Stimulated activated CD8-positive, alpha-beta memory T cell treated with anti-CD3 and anti-CD28 coated beads, Interleukin-15, amount 100 ng/mL, for 1 hour (primary cell): ENCODE measurements around the gene FRMD4B.
"Not testable (repeated sequence)": the region's sequence is repeated elsewhere in the genome, so short reads cannot be mapped to it uniquely, and the experiment has no call there.

Experiments
- DNase-seq: peaks from one replicate; pipeline ENCODE4 v3.0.0-alpha.2; 2020; ENCODE audit warnings: low read depth

The FRMD4B gene

DNA sequence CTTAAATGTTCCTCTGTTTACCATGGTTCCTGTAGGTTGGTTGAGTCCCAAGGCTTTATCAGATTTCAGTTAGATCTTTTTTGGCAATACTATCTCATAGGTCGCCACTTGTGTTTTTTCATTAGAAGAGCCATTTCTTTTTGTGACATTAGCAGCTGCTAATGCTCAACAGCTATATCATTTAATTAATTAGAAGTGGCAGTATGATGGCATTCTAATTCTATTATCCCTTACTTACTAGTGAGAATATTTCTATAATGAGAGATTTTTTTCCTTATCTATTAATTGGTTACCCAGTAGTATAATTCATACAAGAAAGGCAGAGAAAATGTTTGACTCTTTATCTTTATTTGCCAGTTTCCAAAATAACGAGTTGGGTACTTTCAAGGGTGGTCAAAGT, 25.2 kb downstream of the FRMD4B start:
- DNase-seq, result no peak

DNA sequence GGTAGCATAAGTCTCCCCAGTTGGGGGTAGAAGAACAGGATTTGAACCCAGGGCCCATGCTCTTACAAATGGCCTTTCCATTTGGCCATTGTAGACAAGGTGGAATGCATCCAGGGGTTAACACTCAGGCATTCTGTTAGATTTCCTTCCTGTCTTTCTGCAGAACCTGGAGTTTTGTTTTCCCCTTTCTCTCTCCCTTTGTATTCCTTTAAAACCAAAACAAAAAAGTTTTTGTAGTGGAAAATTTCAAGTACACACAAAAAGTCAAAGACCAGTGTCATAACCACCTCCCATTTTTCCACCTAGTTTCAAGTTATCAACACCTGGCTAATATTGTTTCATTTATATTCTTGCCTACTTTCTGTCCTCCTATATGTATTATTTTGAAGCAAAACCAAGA, 26.0 kb downstream of the FRMD4B start:
- no peak for DNase-seq

DNA sequence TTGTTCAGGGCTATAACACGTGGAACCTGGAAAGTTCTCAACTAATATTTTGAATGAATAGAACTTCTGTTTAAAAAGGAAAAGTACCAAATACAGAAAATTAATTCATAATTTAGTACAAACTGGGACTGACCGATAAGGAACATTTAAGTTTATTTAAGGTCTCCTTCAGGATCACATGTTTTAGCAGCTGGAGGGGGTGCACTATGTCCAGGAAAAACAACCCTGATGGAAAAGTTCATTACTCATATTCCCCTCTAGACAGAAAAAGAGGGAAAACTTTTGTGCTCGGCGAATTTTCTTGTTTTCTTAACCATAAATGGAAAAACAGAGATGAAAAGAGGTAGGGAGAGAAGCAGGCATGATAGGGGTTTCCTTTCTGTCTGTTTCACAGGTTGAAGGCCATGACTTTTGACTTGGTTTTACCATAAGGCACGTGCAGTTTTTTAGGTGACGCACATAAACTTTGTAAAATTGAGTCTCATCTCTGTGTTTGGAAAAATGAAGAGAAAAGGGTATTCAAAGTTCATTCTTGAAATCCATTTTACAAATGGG, 26.5 kb downstream of the FRMD4B start:
- DNase-seq, result no peak

DNA sequence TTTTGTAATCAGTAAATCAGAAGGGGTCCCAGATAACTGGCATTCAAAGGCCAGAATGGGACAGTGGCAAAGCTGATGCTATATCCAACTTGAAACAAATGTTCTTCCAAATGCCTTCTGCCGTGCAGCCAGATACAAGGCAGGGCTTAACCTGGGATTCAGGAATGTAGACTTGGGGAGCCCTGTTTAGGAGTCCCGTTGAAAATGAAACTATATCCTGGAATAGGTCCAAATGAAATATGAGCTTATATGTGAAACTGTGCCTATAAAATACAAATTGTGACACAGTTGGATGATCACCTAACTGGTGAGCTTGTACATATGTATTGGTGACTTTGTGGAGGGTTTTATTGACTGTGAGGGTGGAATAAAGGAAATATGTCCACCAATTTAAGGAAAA, 28.7 kb downstream of the FRMD4B start:
- DNase-seq, result no peak

DNA sequence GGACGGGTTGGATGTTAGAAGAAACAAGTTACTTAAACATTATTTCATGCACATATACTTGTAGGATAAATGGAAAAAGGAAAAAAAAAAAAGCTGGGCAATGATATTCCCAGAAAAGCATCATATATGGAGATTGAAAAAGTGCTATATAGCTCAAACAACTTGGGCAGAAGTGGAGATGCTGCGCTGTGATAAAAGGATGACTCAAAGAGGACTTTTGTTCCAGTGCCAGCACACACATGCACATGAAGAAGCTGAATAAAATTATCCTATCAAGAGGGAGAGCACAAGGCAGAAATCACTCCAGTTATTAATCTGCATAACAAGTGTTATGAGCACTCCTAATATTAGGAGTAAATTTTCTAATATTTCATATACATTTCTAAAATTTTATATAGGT, 30.9 kb downstream of the FRMD4B start:
- DNase-seq, result no peak

DNA sequence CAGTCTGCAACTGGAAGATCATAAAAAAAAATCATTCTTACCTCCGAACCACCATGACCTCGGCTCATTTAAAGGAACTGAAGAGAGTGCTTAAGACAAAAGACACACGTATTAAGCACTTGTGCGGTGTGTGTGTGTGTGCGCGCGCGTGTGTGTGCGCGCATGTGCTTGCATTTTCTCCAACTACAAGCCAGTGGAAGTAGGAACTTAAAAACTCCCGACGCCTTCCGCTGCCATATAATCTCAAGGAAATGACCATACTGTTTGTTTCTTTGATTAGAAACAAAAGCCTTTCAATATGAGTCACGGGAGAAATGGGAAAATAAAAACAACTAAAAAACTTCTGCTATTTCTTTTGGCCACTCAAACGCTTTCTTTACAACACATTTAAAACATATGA, 32.4 kb downstream of the FRMD4B start:
- no peak for DNase-seq

DNA sequence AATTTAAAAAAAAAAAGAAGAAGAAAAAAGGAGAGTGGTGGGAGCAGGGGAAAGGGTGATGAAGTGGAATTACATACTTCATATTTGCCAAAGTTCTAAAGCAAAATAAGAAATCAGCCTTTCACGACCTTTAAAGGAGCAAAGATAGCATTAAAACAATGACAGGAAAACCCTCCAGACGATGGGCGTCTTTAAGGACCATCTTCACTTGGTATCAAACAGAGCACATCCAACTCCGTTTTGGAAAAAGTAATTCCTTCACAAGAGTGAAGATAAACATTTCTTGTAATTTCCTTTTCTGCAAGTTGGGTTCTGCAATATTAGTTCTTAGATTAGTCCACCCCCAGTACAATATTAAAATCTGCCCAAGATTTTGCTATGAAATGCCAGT, 32.8 kb downstream of the FRMD4B start:
- no peak for DNase-seq

DNA sequence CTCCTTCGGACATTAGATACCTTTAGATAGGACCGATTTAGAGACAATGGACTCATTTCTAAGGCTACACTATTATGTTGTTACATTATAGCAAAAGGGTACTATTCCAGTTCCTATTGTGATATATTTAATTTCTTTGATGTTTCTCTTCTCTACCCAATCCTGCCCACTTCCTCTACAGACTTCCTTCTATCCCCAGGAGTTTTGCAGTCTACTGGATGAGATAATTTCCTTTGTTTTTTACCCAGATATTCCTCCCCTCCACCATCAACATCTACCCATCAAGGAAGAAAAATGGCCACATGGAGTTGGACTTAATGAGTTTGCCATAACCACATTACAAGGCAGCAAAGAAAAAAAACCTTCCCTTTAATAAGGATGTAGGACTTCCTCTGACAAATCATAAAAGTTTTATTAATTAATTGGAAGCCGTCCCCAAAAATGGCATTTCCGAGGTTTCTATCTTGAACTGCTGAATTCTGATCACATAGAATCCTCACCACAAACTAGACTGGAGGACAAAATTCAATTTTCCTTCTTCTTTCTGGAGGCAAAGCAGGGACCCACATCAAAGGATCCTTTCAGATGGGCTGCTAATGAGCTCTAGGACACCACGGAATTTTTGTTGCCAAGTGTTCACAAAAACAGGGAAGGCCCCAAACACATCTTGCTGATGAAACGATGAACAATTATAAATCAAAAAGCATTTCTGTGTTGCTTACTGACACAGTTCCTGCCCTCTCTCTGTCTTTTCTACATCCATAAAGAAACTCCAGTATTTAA, 33.4 kb downstream of the FRMD4B start:
- DNase-seq, result no peak

DNA sequence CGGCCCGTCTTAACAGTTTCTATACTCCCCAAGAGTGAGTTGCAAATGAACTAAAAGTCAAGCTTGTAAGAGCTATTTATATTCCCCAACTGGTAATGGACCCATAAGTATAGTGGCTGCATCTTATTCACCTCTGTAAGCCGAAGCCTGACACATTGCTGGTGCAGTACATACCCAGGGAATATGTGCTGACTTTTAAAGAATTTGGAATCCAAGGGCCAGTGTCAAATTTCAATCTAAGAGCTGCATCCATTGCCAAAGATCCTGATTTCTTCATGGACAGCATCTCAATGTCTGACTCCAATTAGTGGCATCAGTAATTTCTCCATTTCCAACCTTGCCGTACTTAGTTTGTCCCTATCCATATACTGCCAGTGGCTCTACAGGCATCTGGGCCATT, 42.0 kb downstream of the FRMD4B start:
- no peak for DNase-seq

DNA sequence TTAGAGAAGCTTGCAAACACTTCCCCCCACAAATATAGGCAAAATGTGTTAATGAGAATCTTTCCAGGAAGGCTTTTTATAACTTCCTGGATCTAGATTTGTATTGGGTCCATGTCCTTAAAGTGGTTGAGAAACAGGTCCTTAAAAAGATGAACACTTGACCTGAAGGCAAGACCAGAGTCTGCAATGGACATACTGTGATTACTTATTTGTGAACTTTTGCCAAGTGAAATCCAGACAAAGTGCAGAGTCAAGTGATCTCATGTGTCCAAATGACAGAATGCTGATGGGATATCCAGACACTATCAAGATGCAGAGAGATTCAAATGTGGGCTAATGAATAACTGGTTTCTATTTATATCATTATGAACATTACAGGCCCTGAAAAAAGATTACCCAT, 43.8 kb downstream of the FRMD4B start:
- no peak for DNase-seq

DNA sequence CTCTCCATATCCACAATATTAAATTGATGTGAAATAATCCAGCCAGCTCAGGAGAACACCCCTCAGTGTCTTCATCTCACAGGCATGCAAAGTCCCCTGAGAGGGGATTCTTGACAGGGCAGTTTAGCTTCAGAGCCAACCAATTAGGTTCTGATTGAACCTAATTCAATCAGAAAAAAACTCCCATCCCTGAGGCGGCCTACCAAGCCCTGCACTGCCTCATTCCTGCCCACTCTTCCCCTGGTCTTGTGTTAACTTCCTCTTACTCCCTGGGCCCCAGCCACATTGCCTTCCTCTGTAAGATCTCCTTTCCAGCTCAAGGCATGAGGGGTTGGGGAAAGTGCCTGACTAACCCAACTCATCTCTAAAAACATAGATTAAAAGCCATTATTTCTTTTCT, 46.1 kb downstream of the FRMD4B start:
- DNase-seq, result no peak

DNA sequence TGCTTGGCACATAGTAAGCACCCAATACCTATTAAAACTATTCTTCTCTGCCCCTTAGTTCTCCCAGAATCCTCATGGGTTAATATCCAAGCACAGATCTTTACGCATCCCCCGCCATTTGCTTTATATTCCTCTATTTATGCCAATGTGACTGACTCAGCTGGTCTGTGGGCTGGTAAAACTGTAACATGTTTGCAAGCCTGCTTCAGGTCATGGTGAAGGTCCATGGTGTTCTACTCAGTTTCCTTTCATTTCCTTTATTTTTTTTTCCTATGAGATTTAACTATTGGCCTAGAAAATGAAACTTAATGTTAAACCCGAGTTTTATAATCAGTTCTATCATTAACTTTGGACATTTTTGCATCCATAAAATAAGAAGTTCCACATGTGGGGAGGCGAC, 47.0 kb downstream of the FRMD4B start:
- no peak for DNase-seq

DNA sequence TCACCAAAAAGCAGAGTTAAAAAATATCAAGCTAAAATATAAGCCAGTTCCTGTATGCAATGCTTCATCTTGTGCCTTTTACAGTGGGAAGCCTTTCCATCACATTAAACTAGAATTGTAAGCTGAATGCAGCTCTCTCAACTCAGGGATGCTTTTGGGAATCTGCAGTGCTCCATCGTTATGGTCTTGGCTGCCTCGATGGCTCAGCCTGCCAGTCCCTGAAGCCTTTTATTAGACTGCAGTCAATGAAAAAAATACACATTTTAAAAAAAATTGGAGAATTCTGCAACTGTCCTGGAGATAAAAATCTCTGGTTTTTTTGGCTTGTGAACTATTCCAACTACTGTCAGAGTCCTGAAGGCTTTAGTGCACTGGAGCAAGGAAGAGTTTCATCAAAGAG, 53.0 kb downstream of the FRMD4B start:
- no peak for DNase-seq

DNA sequence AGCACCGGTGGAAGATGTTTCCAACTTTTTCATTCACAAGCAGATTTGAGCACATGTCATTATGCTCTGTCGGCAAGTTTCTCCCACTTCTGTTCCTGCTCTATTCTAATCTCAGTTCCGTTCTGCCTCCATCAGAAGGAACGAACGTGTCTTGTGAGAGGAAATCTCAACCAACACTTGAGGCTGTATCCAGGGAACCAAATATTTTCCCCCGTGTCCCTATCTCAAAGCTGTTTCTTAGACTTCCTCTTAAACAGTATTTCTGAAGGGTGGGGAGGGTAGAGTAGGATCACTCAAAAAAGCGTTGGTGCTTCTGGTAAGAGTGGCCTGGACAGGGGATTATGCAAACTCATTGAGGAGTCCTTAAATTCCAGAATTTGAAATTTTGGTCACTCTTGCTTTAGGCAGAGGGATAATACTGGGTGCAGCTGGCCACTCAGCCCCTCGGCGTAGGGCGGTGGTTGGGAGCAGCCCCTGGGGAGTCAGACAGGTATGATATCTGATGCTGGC, 54.9 kb downstream of the FRMD4B start:
- DNase-seq, result no peak

DNA sequence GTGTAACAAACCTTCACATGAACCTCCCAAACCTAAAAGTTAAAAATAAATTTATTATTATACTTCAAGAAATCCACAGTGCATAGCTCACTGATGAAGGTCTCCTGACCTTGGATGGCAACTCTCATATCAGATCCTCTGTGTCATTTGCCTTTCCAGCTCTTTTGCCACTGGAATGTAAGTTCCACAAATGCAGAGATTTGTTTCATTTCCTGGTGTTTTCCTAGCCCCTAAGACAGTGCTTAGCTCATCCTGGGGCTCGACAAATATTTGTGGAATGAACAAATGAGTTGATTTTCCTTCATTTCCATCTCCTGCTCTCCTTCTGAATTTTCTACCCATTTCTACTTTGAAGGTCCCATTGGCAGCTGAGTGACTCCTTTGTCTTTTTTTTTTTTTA, 56.0 kb downstream of the FRMD4B start:
- DNase-seq, result no peak

DNA sequence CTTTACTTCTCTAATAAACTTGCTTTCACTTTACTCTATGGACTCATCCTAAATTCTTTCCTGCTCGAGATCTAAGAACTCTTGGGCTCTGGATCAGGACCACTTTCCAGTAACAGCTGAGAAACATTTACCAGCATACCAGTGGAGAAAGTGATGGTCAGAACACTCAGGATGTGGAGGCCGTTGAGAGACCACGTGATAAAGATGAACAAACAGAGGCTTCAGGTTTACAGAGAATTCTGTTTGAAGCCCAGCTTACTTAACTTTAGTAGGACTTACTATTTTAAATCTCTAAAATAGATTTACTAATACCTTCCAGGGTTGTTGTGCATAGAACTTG, 57.0 kb downstream of the FRMD4B start:
- no peak for DNase-seq

DNA sequence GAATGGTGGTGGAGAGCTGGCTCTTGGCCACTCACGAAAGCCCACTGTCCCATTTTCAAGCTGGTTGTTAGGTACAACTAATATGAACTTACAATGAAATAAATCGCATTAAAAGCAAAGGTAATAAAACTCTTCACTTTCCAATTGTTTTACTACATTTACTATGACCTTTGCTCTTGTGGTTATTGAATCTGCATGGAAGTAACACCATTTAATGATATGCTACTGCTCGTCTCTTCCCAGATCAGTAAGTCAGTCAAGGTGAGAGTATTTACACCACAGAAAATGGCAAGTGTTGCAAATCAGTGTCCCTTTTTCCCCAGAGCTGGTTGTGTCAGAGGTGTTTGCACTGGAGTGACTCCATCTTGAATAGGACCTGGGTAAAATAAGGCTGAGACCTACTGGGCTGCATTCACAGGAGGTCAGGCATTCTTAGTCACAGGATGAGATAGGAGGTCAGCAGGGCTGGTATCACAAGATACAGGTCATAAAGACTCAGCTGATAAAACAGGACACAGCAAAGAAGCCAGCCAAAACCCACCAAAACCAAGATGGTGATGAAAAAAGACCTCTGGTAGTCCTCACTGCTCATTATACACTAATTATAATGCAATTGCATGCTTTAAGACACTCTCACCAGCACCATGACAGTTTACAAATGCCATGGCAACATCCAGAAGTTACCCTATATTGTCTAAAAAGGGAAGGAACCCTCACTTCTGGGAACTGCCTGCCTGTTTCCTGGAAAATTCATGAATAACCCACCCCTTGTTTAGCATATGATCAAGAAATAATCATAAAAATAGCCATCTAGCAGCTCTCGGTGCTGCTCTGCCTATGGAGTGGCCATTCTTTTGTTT, 57.6 kb downstream of the FRMD4B start:
- no peak for DNase-seq

DNA sequence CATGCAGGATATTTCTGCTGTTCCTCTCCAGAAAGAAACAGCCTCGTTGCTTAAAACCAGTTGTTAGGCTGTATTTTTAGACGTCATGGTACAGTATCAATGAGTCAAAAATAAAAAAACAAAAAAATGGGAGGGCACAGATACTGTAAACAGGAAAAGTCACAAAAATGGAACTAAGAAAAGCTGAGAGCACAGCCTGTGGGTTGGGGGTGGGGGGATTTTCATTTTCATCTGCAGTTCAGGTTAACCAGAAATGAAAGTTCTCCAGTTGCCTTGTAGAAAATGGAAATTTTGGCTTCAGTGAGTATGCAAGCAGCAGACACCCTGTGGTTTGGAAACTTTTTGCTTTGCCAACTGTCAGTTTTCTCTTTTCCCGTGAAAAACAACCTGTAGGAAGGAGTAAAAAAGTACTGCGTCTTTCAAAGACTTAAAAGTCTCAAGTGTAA, 59.0 kb downstream of the FRMD4B start:
- peak; percentile 4 for DNase-seq

DNA sequence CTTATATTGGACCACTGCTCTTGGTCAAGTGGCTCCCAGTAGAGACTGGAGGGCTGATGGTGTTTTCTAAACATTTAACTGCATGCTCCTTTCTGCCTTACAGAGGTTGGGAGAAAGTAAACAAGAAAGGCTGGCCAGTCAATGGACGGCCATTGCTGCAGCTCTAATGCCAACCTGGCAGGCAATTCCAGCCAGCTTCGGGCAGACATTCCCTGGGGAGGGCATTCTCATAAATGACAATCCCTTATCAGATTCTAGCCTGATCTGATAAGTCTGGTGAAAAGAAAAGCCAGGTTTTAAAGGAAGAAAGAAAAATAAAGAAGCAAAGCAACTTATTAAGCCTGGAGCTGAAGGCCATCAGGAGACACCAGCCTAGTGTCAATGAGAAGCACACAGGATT, 60.7 kb downstream of the FRMD4B start:
- DNase-seq, result no peak

DNA sequence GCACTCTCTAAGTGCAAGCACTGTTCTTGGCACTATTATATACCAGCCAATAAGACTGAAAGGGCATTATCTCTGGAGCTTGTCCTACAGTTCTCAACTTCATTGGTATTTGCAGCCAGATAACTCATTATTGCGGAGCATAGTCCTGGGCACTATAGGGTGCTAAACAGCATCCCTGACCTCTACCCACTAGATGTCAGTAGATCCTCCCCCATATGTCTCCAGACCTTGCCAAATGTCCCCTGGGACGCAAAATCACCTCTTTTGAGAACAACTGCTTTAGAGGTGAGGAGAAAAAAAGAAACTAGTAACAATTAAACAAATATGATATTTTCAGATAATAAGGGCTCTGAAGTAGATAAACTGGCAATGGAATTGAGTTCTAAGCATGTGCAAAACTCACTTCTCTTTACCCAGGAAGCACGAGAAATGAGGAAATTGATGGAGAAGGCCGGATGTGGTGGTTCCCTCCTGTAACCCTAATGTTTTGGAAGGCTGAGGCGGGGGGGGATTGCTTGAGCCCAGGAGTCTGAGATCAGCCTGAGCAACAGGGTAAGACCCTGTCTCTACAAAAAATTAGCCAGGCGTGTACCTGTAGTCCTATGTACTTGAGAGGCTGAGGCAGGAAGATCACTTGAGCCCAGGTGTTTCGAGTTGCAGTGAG, 61.4 kb downstream of the FRMD4B start:
- DNase-seq, result no peak

DNA sequence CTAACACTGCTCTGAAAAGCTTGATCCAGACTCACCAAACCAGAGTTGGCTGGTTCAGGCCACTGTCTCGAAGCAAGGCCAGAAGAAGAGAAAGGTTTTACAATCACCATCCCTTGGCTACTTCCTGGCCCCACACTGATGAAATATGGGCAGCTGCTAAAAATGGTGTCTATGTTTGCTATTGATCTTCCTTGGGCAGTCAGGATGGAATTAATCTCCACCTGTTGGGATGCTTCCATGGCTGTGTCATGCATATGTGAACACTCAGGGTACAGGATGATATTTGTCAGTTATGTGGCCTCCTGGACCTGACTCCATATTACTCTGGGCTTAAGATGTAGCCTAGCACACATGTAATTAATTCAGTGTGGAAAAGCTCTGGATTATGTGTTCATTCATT, 61.9 kb downstream of the FRMD4B start:
- DNase-seq, result no peak

DNA sequence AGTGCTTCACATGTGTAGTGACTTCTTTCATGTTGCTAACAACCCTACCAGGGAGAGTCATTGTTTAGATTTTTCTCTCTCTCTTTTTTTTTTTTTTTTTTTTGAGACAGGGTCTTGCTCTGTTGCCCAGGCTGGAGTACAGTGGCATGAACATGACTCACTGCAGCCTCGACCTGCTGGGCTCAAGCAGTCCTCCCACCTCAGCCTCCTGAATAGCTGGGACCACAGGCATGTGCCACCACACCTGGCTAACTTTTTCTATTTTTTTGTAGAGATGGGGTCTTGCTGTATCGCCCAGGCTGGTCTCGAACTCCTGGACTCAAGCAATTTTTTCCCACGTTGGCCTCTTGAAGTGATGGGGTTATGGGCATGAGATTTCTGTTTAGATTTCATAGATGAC, 63.4 kb downstream of the FRMD4B start:
- not testable (repeated sequence) for DNase-seq

DNA sequence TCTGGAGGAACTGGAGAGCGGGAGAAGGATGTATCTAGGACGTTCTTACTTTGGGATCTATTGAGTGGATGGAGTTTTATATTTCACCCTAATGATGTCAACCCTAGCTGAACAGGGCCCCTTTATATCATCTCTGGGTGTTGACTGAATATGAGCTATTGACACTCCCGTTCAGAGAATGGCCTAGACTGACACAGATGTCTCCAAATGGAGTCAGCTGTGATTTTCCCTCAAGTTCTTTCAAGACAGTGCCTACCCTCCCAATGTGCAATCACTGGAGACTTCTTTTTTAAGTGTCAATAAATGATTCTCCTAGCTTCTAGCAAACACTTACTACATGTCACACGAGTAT, 63.8 kb downstream of the FRMD4B start:
- DNase-seq, result no peak
